Keratinocyte (primary cell): ENCODE measurements around the gene PPP1R7. TPM values are rescaled to one million over a fixed set of nuclear protein-coding genes. Genes with fewer than 3 reads are reported as not detected.

Source experiments
- DNase-seq: peaks from one replicate; pipeline ENCODE4 v3.0.0-alpha.2; 2011; ENCODE audit warnings: low read depth, missing footprints, low spot score
- FAIRE-seq: peaks from 2 replicates; lab custom pipeline; 2011; peaks lifted over from hg19 to GRCh38; lab: Jason Lieb, UNC
- H2AFZ ChIP-seq: 2 replicates; pipeline ENCODE4 v1.6.0; 2012; ENCODE audit warnings: low read length, control low read depth, inconsistent platforms; ENCODE audit not compliant: control insufficient read depth
- H3K27ac ChIP-seq: 2 replicates; pipeline ENCODE4 v1.5.1; 2011; ENCODE audit warnings: low read length; ENCODE audit not compliant: control insufficient read depth, insufficient read depth
- H3K27me3 ChIP-seq: 3 replicates; pipeline ENCODE4 v1.6.0; 2011; ENCODE audit warnings: low read length; ENCODE audit not compliant: control insufficient read depth, insufficient read depth; ENCODE audit errors: extremely low read depth
- H3K36me3 ChIP-seq, 2 experiments: 2 replicates in 1 of 2; 3 replicates in 1 of 2; pipeline ENCODE4 v1.5.1; 2011; ENCODE audit warnings: low read length in 2 of 2, mild to moderate bottlenecking in 1 of 2; ENCODE audit not compliant: control insufficient read depth in 2 of 2, insufficient read depth in 2 of 2; ENCODE audit errors: extremely low read depth in 1 of 2
- H3K4me1 ChIP-seq: 3 replicates; pipeline ENCODE4 v1.5.1; 2011; ENCODE audit warnings: low read length; ENCODE audit not compliant: control insufficient read depth, insufficient read depth; ENCODE audit errors: extremely low read depth
- H3K4me2 ChIP-seq: 3 replicates; pipeline ENCODE4 v1.6.0; 2011; ENCODE audit warnings: low read depth, low read length; ENCODE audit not compliant: control insufficient read depth, insufficient read depth; ENCODE audit errors: extremely low read depth
- H3K4me3 ChIP-seq, 3 experiments: fragments of 200-600 bp in 1 of 3; sonication (generic) in 1 of 3; 2 replicates in 2 of 3; 3 replicates in 1 of 3; pipeline ENCODE4 v1.5.1; 2011 to 2016; ENCODE audit warnings: low read length in 3 of 3, mild to moderate bottlenecking in 3 of 3, control low read depth in 2 of 3, inconsistent platforms in 1 of 3, low read depth in 1 of 3, mixed read lengths in 1 of 3, mixed run types in 1 of 3, moderate library complexity in 1 of 3; ENCODE audit not compliant: control insufficient read depth in 2 of 3, insufficient read depth in 2 of 3; ENCODE audit errors: extremely low read depth in 1 of 3
- H3K79me2 ChIP-seq: 2 replicates; pipeline ENCODE4 v1.6.0; 2012; ENCODE audit warnings: low read length; ENCODE audit not compliant: control insufficient read depth, insufficient read depth
- H3K9ac ChIP-seq: 3 replicates; pipeline ENCODE4 v1.6.0; 2011; ENCODE audit warnings: low read length; ENCODE audit not compliant: control insufficient read depth, insufficient read depth; ENCODE audit errors: extremely low read depth
- H3K9me1 ChIP-seq: 3 replicates; pipeline ENCODE4 v1.6.0; 2011; ENCODE audit warnings: low read length; ENCODE audit not compliant: control insufficient read depth, insufficient read depth; ENCODE audit errors: extremely low read depth
- H3K9me3 ChIP-seq: 2 replicates; pipeline ENCODE4 v1.5.1; 2012; ENCODE audit warnings: low read depth, low read length; ENCODE audit not compliant: control insufficient read depth
- H4K20me1 ChIP-seq: 3 replicates; pipeline ENCODE4 v1.6.0; 2011; ENCODE audit warnings: low read length; ENCODE audit not compliant: control insufficient read depth, insufficient read depth; ENCODE audit errors: extremely low read depth
- EZH2 ChIP-seq: IDR thresholded peaks from one replicate; pipeline ENCODE4 v1.6.1; 2012; ENCODE audit warnings: inconsistent platforms, mild to moderate bottlenecking, low read length, moderate library complexity
- dilution Hi-C: fragments of 300-500 bp; cut with MboI; formaldehyde crosslinking; loops from one replicate; pipeline ENCODE4 v1.7.0; 2020; ENCODE audit warnings: low sequenced_read_pairs; ENCODE audit not compliant: extremely low pct_ligation_motif_present
- polyA plus RNA-seq, 5 experiments: library from polyadenylated mRNA; depleted of rRNA in 3 of 5; stranded (reverse) in 3 of 5; stranded (forward) in 1 of 5; unstranded in 1 of 5; fragments of >200 nt; gene quantifications; 1 replicate in 1 of 5; 2 replicates in 3 of 5; 3 replicates in 1 of 5; pipeline versions ENCODE4 v1.2.1 to v1.2.3, GENCODE V29; 2011 to 2012; ENCODE audit warnings: missing spikeins in 2 of 5, low read depth in 1 of 5, low replicate concordance in 1 of 5
- TF ChIP-seq, protein P1 (sequence below), 3 experiments: IDR thresholded peaks in 1 of 3; conservative IDR thresholded peaks in 1 of 3; optimal IDR thresholded peaks in 1 of 3; 2 replicates in 2 of 3; 3 replicates in 1 of 3; pipeline versions ENCODE3 to v1.5.1; 2011; ENCODE audit warnings: low read length in 3 of 3, mild to moderate bottlenecking in 3 of 3, moderate library complexity in 2 of 3, control low read depth in 1 of 3, inconsistent platforms in 1 of 3; ENCODE audit not compliant: insufficient read depth in 2 of 3; ENCODE audit errors: extremely low read depth in 1 of 3

The PPP1R7 gene
- polyA plus RNA-seq, 1 donor (not counting 4 experiments of a cell fraction or from before 2014, with no cell fraction given): 84.9 TPM

DNA sequence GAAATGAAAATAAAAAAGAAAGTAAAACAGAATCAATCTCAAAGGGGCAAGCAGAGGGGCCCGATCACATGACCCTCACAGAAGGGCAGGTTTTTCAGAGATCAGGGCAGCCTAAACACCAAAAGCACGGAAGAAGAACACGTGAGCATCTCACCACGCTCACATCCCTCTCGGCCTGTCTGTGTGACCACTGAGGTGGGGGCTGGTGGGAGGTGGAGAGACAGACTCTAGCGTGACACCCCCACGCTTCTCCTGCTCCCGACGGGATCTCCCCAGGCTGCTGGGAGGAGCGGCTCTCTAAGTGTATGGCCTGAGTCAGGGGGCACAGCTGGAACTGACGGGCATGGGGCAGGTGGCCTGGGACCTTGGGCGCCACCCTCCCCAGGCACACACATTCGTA lies 24.6 kb upstream of the PPP1R7 start:
- no peak overlapping the region for H3K27ac ChIP-seq
- H3K27me3 ChIP-seq: no peaks in the 10 kb centered on the region
- H3K4me2 ChIP-seq: no peak overlapping the region
- TF ChIP-seq, protein P1, sequence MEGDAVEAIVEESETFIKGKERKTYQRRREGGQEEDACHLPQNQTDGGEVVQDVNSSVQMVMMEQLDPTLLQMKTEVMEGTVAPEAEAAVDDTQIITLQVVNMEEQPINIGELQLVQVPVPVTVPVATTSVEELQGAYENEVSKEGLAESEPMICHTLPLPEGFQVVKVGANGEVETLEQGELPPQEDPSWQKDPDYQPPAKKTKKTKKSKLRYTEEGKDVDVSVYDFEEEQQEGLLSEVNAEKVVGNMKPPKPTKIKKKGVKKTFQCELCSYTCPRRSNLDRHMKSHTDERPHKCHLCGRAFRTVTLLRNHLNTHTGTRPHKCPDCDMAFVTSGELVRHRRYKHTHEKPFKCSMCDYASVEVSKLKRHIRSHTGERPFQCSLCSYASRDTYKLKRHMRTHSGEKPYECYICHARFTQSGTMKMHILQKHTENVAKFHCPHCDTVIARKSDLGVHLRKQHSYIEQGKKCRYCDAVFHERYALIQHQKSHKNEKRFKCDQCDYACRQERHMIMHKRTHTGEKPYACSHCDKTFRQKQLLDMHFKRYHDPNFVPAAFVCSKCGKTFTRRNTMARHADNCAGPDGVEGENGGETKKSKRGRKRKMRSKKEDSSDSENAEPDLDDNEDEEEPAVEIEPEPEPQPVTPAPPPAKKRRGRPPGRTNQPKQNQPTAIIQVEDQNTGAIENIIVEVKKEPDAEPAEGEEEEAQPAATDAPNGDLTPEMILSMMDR (optimal IDR thresholded peaks at IDR 0.05 in 1 of 3, IDR thresholded peaks at IDR 0.05 in 1 of 3, conservative IDR thresholded peaks at IDR 0.05 in 1 of 3; ENCODE audit: extremely low read depth in 1 of 3, insufficient read depth in 2 of 3, low read length in 3 of 3): no peak
- TF ChIP-seq EZH2: no peak
- H3K79me2 ChIP-seq: no peaks in the 10 kb centered on the region
- H3K9ac ChIP-seq: no peak overlapping the region
- H3K9me3 ChIP-seq: no peaks in the 10 kb centered on the region
- H3K9me1 ChIP-seq: no peaks in the 10 kb centered on the region
- DNase-seq (no peak), FAIRE-seq (no peak)
- H4K20me1 ChIP-seq: no peaks in the 10 kb centered on the region
- peaks cover 8% of the 10 kb centered on the region for H3K4me1 ChIP-seq
- no peak overlapping the region for H3K4me3 ChIP-seq
- peaks cover 2 to 4% of the 10 kb centered on the region in 2 experiments for H3K36me3 ChIP-seq
- dilution Hi-C loops: no loop called here
- no peak overlapping the region for H2AFZ ChIP-seq

DNA sequence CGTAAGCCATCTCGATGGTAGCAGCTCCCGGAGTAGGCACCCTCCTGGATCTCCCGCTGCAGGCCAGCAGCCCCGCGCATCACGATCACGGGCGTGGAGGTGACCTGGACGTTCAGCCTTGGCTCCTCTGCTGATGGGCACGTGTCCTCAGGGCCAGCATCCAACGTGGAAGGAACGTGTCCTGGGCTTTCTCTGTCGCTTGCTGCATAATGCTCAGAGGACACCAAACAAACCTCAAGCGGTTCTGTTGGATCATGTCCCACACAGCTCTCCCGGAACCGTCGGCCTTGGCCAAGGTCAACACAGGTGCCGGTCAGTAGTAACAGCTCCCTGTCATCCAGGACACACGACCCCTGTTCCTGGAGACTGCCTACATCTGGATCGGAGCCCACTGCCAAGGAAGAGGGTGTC lies 24.1 kb upstream of the PPP1R7 start:
- no peaks in the 10 kb centered on the region for H3K27me3 ChIP-seq
- DNase-seq (no peak), FAIRE-seq (no peak)
- H3K27ac ChIP-seq: no peak overlapping the region
- peaks cover 8% of the 10 kb centered on the region for H3K4me1 ChIP-seq
- H4K20me1 ChIP-seq: no peaks in the 10 kb centered on the region
- no peaks in the 10 kb centered on the region for H3K9me3 ChIP-seq
- dilution Hi-C loops: no loop called here
- no peak overlapping the region for H2AFZ ChIP-seq
- H3K79me2 ChIP-seq: no peaks in the 10 kb centered on the region
- H3K9ac ChIP-seq: no peak overlapping the region
- no peaks in the 10 kb centered on the region for H3K9me1 ChIP-seq
- peaks cover 2% of the 10 kb centered on the region in 2 experiments for H3K36me3 ChIP-seq
- H3K4me2 ChIP-seq: no peak overlapping the region
- no peak for TF ChIP-seq EZH2
- TF ChIP-seq, protein P1 (optimal IDR thresholded peaks at IDR 0.05 in 1 of 3, IDR thresholded peaks at IDR 0.05 in 1 of 3, conservative IDR thresholded peaks at IDR 0.05 in 1 of 3; ENCODE audit: extremely low read depth in 1 of 3, insufficient read depth in 2 of 3, low read length in 3 of 3): no peak
- no peak overlapping the region for H3K4me3 ChIP-seq
